H54 (cell line): Measurements from ENCODE around the gene IFNA8.
"Not testable (repeated sequence)": the region's sequence is repeated elsewhere in the genome, so short reads cannot be mapped to it uniquely, and the experiment has no call there.

Experiments used
- DNase-seq: peaks from one replicate; pipeline ENCODE4 v3.0.0; 2011; ENCODE audit warnings: low spot score, mixed read lengths; ENCODE audit not compliant: insufficient read length
- FAIRE-seq: peaks from 3 replicates; lab custom pipeline; 2011; peaks lifted over from hg19 to GRCh38; lab: Jason Lieb, UNC
- POLR2A ChIP-seq: IDR thresholded peaks from 2 replicates; pipeline ENCODE4 v1.6.1; 2011; ENCODE audit warnings: low read depth, mild to moderate bottlenecking, low read length

The IFNA8 gene

GRCh38 chr9:21443849-21444625 is 35.1 kb downstream of the IFNA8 start:
- DNase-seq: no peak
- TF ChIP-seq POLR2A: no peak
- FAIRE-seq: no peak

DNA sequence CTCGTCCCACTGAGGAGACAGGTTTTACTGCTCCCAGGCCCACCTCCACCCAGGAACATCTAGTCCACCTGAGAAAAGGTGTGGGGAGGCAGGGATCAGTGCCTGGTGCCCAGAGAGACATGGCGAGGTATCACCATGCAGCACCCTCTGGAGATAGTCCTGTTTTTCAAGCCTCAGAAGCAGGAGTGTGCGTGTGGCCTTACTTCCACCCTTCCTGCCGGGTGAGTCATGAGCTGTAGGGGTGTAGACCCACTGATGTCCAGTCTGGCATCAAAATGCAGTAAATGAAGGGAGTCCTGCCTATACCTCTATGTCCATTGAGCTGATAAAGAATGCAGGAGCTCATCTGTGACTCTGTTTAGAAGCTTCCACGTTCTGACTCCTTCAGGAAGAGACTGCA is 40.4 kb downstream of the IFNA8 start:
- not testable (repeated sequence) for FAIRE-seq

GRCh38 chr9:21450733-21451394 is 41.9 kb downstream of the IFNA8 start:
- FAIRE-seq: no peak
- no peak for DNase-seq

More for the DNA sequence above, 40.4 kb downstream of the IFNA8 start:
- DNase-seq: not testable (repeated sequence)

GRCh38 chr9:21452681-21453080 is 43.8 kb downstream of the IFNA8 start:
- DNase-seq: no peak
- no peak for FAIRE-seq
- no peak for TF ChIP-seq POLR2A

More at GRCh38 chr9:21450733-21451394, 41.9 kb downstream of the IFNA8 start:
- no peak for TF ChIP-seq POLR2A

- DNase-seq (no peak), FAIRE-seq (no peak)
- no peak for TF ChIP-seq POLR2A
These were observed 45.2 kb downstream of the IFNA8 start for GRCh38 chr9:21454149-21454548.

DNA sequence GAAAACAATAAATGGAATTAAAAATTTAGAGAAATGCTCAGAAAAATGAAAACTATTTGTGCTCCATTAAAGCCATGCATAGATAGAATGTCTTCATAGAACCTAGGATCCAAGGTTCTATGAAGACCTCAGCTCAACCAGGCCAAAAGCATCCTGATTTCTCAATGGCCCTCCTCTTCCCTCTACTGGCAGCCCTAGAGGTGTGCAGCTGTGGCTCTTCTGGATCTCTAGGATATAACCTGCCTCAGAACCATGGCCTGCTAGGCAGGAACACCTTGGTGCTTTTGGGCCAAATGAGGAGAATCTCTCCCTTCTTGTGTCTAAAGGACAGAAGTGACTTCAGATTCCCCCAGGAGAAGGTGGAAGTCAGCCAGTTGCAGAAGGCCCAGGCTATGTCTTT is 46.4 kb downstream of the IFNA8 start:
- no peak for FAIRE-seq
- DNase-seq: no peak
- no peak for TF ChIP-seq POLR2A
